IgD-negative memory B cell (primary cell): ENCODE results near the gene HINT3. TPM values are rescaled to one million over a fixed set of nuclear protein-coding genes. Genes with fewer than 3 reads are reported as not detected.
"Not testable (repeated sequence)": the region's sequence is repeated elsewhere in the genome, so short reads cannot be mapped to it uniquely, and the experiment has no call there.

Experiments used
- H3K27ac Mint-ChIP-seq, 3 donors: one replicate each; pipeline ENCODE4 v1.8.0; 2020 to 2022; ENCODE audit warnings: mild to moderate bottlenecking in 3 of 3, mixed read lengths in 3 of 3, moderate library complexity in 1 of 3
- H3K27me3 Mint-ChIP-seq: one replicate; pipeline ENCODE4 v1.8.0; 2021; ENCODE audit warnings: mixed read lengths
- H3K36me3 Mint-ChIP-seq: one replicate; pipeline ENCODE4 v1.8.0; 2020; ENCODE audit warnings: mild to moderate bottlenecking, mixed read lengths
- H3K4me1 Mint-ChIP-seq, 3 donors: one replicate each; pipeline ENCODE4 v1.8.0; 2020 to 2022; ENCODE audit warnings: mixed read lengths in 3 of 3, mild to moderate bottlenecking in 1 of 3
- H3K4me3 Mint-ChIP-seq, 4 donors: one replicate each; pipeline ENCODE4 v1.8.0; 2020 to 2022; ENCODE audit warnings: mild to moderate bottlenecking in 4 of 4, mixed read lengths in 4 of 4, moderate library complexity in 3 of 4
- H3K9me3 Mint-ChIP-seq, 3 donors: one replicate each; pipeline ENCODE4 v1.8.0; 2020 to 2021; ENCODE audit warnings: mixed read lengths in 3 of 3, mild to moderate bottlenecking in 1 of 3
- polyA plus RNA-seq: library from polyadenylated mRNA; unstranded; fragments of 300-500 nt; fragmentation: Illumina TruSeq; gene quantifications from one replicate; pipeline ENCODE4 v1.2.3, GENCODE V29; 2021

Gene HINT3
- polyA plus RNA-seq, 1 donor from 2014 or later: 13.3 TPM

GRCh38 chr6:125927761-125928160, 28.8 kb upstream of the HINT3 start:
- peaks cover 15% of the 10 kb centered on the region for H3K36me3 Mint-ChIP-seq
- no peaks in the 10 kb centered on the region for H3K27me3 Mint-ChIP-seq
- no peak overlapping the region for H3K4me3 Mint-ChIP-seq
- H3K9me3 Mint-ChIP-seq: no peaks in the 10 kb centered on the region
- H3K27ac Mint-ChIP-seq: peak overlapping the region in 1 of 3 donors; percentile 63
- H3K4me1 Mint-ChIP-seq: peaks cover 3 to 7% (median 5%) of the 10 kb centered on the region in 3 donors

- Mint-ChIP-seq H3K27me3 (no peaks in the 10 kb centered on the region), H3K9me3 (peaks cover 0 to 2% (median 0%) of the 10 kb centered on the region in 3 donors), H3K36me3 (peaks cover 16% of the 10 kb centered on the region), H3K27ac (no peak overlapping the region), H3K4me3 (no peak overlapping the region), H3K4me1 (peaks cover 3 to 5% (median 5%) of the 10 kb centered on the region in 3 donors)
Measured at GRCh38 chr6:125930765-125931418, 25.7 kb upstream of the HINT3 start.

GRCh38 chr6:125931733-125932450, 24.7 kb upstream of the HINT3 start:
- H3K9me3 Mint-ChIP-seq: peaks cover 0 to 2% (median 0%) of the 10 kb centered on the region in 3 donors
- peaks cover 3 to 5% (median 5%) of the 10 kb centered on the region in 3 donors for H3K4me1 Mint-ChIP-seq
- H3K4me3 Mint-ChIP-seq: no peak overlapping the region
- no peak overlapping the region for H3K27ac Mint-ChIP-seq
- peaks cover 16% of the 10 kb centered on the region for H3K36me3 Mint-ChIP-seq
- H3K27me3 Mint-ChIP-seq: no peaks in the 10 kb centered on the region

- Mint-ChIP-seq H3K27me3 (no peaks in the 10 kb centered on the region), H3K27ac (no peak overlapping the region), H3K4me1 (peaks cover 3 to 5% (median 5%) of the 10 kb centered on the region in 3 donors), H3K4me3 (no peak overlapping the region), H3K36me3 (peaks cover 16% of the 10 kb centered on the region), H3K9me3 (peaks cover 0 to 2% (median 0%) of the 10 kb centered on the region in 3 donors)
Measured at GRCh38 chr6:125932451-125932795, 24.1 kb upstream of the HINT3 start.

GRCh38 chr6:125935520-125935919, 21.1 kb upstream of the HINT3 start:
- peaks cover 13% of the 10 kb centered on the region for H3K36me3 Mint-ChIP-seq
- H3K27me3 Mint-ChIP-seq, H3K4me1 Mint-ChIP-seq, H3K27ac Mint-ChIP-seq, H3K4me3 Mint-ChIP-seq, H3K9me3 Mint-ChIP-seq: not testable (repeated sequence)

GRCh38 chr6:125939026-125939425, 17.5 kb upstream of the HINT3 start:
- Mint-ChIP-seq H3K36me3 (peaks cover 2% of the 10 kb centered on the region), H3K27me3 (peaks cover 7% of the 10 kb centered on the region), H3K4me3 (no peak overlapping the region)

GRCh38 chr6:125939791-125940190, 16.8 kb upstream of the HINT3 start:
- Mint-ChIP-seq H3K27me3 (peaks cover 7% of the 10 kb centered on the region), H3K27ac (no peak overlapping the region), H3K4me1 (no peaks in the 10 kb centered on the region), H3K36me3 (no peaks in the 10 kb centered on the region), H3K9me3 (peaks cover 0 to 2% (median 0%) of the 10 kb centered on the region in 3 donors), H3K4me3 (no peak overlapping the region)

More at GRCh38 chr6:125939026-125939425, 17.5 kb upstream of the HINT3 start:
- Mint-ChIP-seq H3K4me1 (no peaks in the 10 kb centered on the region), H3K9me3 (peaks cover 0 to 2% (median 0%) of the 10 kb centered on the region in 3 donors), H3K27ac (no peak overlapping the region)

- no peak overlapping the region for H3K4me3 Mint-ChIP-seq
- H3K4me1 Mint-ChIP-seq: no peaks in the 10 kb centered on the region
- H3K36me3 Mint-ChIP-seq: no peaks in the 10 kb centered on the region
- H3K9me3 Mint-ChIP-seq: peaks cover 0 to 2% (median 0%) of the 10 kb centered on the region in 3 donors
- H3K27me3 Mint-ChIP-seq: peaks cover 7% of the 10 kb centered on the region
- H3K27ac Mint-ChIP-seq: no peak overlapping the region
Measured at GRCh38 chr6:125940247-125941041, 16.1 kb upstream of the HINT3 start.

- Mint-ChIP-seq H3K4me1 (no peaks in the 10 kb centered on the region), H3K27me3 (peaks cover 7% of the 10 kb centered on the region), H3K4me3 (peak overlapping the region in 1 of 4 donors; percentile 33), H3K9me3 (no peaks in the 10 kb centered on the region), H3K36me3 (no peaks in the 10 kb centered on the region), H3K27ac (no peak overlapping the region)
Measured at GRCh38 chr6:125942672-125943527, 13.7 kb upstream of the HINT3 start.

GRCh38 chr6:125943528-125944433, 12.8 kb upstream of the HINT3 start:
- no peak overlapping the region for H3K27ac Mint-ChIP-seq
- no peaks in the 10 kb centered on the region for H3K4me1 Mint-ChIP-seq
- H3K4me3 Mint-ChIP-seq: no peak overlapping the region
- no peaks in the 10 kb centered on the region for H3K36me3 Mint-ChIP-seq
- H3K9me3 Mint-ChIP-seq: no peaks in the 10 kb centered on the region
- H3K27me3 Mint-ChIP-seq: peaks cover 7% of the 10 kb centered on the region

- H3K27me3 Mint-ChIP-seq: peaks cover 7% of the 10 kb centered on the region
- H3K36me3 Mint-ChIP-seq: no peaks in the 10 kb centered on the region
- H3K27ac Mint-ChIP-seq: no peak overlapping the region
- no peaks in the 10 kb centered on the region for H3K4me1 Mint-ChIP-seq
- H3K4me3 Mint-ChIP-seq: no peak overlapping the region
- H3K9me3 Mint-ChIP-seq: no peaks in the 10 kb centered on the region
Measured at GRCh38 chr6:125944434-125944816, 12.1 kb upstream of the HINT3 start.

GRCh38 chr6:125944896-125945295, 11.7 kb upstream of the HINT3 start:
- no peak overlapping the region for H3K4me3 Mint-ChIP-seq
- H3K27ac Mint-ChIP-seq: no peak overlapping the region
- H3K4me1 Mint-ChIP-seq: no peaks in the 10 kb centered on the region
- peaks cover 7% of the 10 kb centered on the region for H3K27me3 Mint-ChIP-seq
- H3K36me3 Mint-ChIP-seq: no peaks in the 10 kb centered on the region
- H3K9me3 Mint-ChIP-seq: no peaks in the 10 kb centered on the region

- Mint-ChIP-seq H3K9me3 (no peaks in the 10 kb centered on the region), H3K27me3 (peaks cover 7% of the 10 kb centered on the region), H3K4me3 (no peak overlapping the region), H3K4me1 (no peaks in the 10 kb centered on the region), H3K27ac (no peak overlapping the region), H3K36me3 (no peaks in the 10 kb centered on the region)
Measured at GRCh38 chr6:125945378-125946141, 11.0 kb upstream of the HINT3 start.
